Stimulated activated CD4-positive, alpha-beta T cell treated with anti-CD3 and anti-CD28 coated beads, Interleukin-15, amount 100 ng/mL, for 1 hour (primary cell): ENCODE results near the gene REPIN1.
"Not testable (repeated sequence)": the region's sequence is repeated elsewhere in the genome, so short reads cannot be mapped to it uniquely, and the experiment has no call there.

ENCODE experiments used
- DNase-seq, 2 donors: peaks; one replicate each; pipeline ENCODE4 v3.0.0-alpha.2; 2020; ENCODE audit warnings: low read depth in 1 of 2, low spot score in 1 of 2

REPIN1 gene

GRCh38 chr7:150374472-150374871 is 5.8 kb downstream of the REPIN1 start:
- DNase-seq: no peak

- DNase-seq: no peak
Measured at GRCh38 chr7:150375662-150376521, 7.3 kb downstream of the REPIN1 start.

- no peak for DNase-seq
Measured at GRCh38 chr7:150376560-150376959, 7.9 kb downstream of the REPIN1 start.

GRCh38 chr7:150377196-150377595 is 8.6 kb downstream of the REPIN1 start:
- DNase-seq: no peak

- DNase-seq: no peak
Measured at GRCh38 chr7:150377635-150378034, 9.0 kb downstream of the REPIN1 start.

- DNase-seq: no peak
Measured at GRCh38 chr7:150378115-150378852, 9.7 kb downstream of the REPIN1 start.

- DNase-seq: peak; percentile 87
Measured at GRCh38 chr7:150378853-150379440, 10.3 kb downstream of the REPIN1 start, which contains the start of gene ZNF775. Gene ZNF775, plus strand, starts transcription at chr7:150379330. Its CDS starts 9,141 bp downstream, at chr7:150388471.

- no peak for DNase-seq
Measured at GRCh38 chr7:150379441-150380379, 11.1 kb downstream of the REPIN1 start.

- no peak for DNase-seq
Measured at GRCh38 chr7:150380463-150380862, 11.8 kb downstream of the REPIN1 start.

- no peak for DNase-seq
Measured at GRCh38 chr7:150381096-150381495, 12.5 kb downstream of the REPIN1 start.

GRCh38 chr7:150381785-150382122 is 13.1 kb downstream of the REPIN1 start:
- DNase-seq: no peak

- no peak for DNase-seq
Measured at GRCh38 chr7:150382123-150382843, 13.7 kb downstream of the REPIN1 start.

- DNase-seq: no peak
Measured at GRCh38 chr7:150382844-150383225, 14.2 kb downstream of the REPIN1 start.

- DNase-seq: no peak
Measured at GRCh38 chr7:150383710-150384397, 15.2 kb downstream of the REPIN1 start.

GRCh38 chr7:150384406-150385301 is 16.0 kb downstream of the REPIN1 start:
- no peak for DNase-seq

- DNase-seq: no peak
Measured at GRCh38 chr7:150385302-150385723, 16.7 kb downstream of the REPIN1 start.

- DNase-seq: not testable (repeated sequence)
Measured at GRCh38 chr7:150385884-150386283, 17.3 kb downstream of the REPIN1 start.

- DNase-seq: no peak
Measured at GRCh38 chr7:150388306-150388705, 19.7 kb downstream of the REPIN1 start.
